Measurements from ENCODE around the gene HIP1R.
"Not testable (repeated sequence)": the region's sequence is repeated elsewhere in the genome, so short reads cannot be mapped to it uniquely, and the experiment has no call there.

HIP1R gene

GRCh38 chr12:122862872-122863701, 27.8 kb downstream of the HIP1R start:
- DNase-seq: no peak

GRCh38 chr12:122864894-122865253, 29.6 kb downstream of the HIP1R start:
- DNase-seq: no peak

DNA sequence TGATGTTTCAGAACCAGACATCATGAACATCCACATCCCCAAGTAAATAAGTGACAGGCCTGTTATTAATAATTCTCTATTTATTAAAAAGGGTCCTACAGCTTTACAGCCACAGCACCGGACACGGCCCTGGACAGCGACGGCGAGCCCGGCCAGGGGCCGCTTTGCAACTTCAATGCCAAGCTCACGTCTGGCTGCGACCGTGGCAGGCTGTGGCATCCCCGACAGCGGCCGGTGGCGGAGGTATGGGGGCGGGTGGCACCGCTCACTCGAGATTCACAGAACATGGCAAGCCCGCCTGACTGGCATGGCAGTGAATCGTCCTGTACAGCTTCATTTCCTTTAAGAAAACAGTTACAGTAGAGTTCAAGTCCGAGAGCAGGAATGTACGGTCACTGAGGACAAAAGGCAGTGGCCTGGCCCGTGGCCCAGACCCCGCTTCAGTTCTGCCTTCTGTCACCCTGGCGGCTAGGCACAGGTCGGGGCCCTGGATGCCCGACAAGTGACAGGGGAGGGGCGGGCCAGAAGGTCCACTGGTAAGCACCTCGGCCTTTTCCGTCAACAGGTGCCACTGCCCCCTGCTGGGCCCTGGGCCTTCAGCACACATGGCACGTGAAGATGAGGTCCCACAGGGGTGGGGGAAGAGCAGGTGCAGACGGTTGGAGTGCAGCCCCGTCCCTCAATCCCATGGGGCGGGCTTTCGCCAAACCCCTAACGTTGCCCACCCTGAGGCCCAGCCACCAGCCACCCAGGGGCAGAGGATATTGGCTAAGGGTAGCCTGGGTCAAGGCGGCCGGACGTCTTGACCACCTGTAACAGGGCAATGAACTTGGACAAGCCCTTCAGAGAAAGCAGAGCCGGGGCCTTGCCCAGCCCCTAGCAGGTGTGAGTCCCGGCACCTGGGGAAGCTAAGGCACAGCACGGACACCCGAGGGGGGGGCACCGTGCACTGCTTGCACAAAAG, 30.3 kb downstream of the HIP1R start:
- no peak for DNase-seq

- no peak for DNase-seq
Observed at GRCh38 chr12:122866379-122866778, 31.1 kb downstream of the HIP1R start.

DNA sequence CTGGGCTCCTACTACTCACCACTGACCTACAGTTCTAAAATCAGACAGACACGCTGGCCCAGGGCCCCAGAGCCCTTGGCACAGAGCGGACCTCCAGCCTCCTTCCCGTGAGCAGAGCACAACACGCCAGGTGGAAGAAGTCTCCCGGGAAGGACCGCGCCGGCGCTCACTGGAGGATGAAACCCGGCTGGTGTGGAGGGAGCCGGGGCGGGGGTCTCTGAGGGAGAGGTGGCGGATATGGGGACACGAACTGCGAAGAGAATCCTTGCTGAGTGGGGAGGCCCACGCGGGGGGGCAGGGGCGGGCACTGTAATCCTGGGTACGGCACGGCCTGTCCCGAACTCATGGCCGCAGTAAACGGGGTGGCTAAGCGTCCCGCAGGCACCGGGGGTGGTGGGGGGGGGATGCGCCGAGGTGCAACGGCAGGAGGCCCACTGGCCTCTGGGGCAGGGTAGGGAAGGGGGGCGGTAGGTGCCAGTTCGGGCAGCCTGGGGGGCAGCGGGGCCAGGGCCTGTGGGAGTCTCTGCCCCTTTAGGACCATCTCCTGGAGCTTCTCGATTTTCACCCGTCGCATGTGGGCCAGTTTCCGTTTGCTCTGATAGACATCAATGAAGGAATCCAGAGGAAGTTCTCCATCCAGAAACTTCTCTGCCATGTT, 31.8 kb downstream of the HIP1R start:
- DNase-seq: no peak

DNA sequence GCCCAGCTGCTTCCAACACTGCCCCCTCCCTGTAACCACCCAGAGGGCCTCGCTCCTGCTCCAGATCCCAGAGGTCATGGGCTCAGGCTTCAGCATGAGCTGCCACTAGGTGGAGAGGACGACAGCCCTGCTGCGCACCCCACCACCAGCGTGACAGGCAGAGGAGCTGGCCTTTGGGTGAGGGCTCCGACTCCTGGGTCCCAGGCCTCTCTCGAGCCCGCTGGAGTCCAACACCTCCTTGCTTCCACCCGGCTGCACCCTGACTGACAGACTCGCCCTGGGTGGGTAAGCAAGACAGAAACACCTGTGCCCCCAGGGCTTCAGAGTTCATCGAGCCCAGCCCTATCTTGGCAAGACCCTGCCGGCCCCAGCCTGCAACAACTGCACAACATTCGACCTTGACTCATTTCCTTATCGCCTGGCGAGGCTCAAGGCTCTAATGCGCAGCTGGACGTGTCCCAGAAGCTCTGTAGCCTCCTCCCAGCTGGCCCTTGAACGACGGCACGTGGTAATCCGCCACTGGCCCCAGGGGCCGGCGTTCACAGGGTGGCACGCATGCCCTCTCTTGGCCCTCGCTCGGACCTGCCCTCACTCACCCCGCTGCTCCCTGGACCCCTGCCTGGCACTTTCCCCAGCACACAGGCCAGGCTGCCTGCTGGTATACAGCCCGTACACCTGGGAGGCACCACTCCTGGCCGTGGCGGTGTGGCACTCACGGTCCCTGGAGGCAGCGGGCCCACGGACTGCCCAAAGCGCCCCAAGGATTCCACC, 32.6 kb downstream of the HIP1R start:
- DNase-seq: no peak

- DNase-seq: no peak
Observed at GRCh38 chr12:122868471-122869177, 33.4 kb downstream of the HIP1R start.

DNA sequence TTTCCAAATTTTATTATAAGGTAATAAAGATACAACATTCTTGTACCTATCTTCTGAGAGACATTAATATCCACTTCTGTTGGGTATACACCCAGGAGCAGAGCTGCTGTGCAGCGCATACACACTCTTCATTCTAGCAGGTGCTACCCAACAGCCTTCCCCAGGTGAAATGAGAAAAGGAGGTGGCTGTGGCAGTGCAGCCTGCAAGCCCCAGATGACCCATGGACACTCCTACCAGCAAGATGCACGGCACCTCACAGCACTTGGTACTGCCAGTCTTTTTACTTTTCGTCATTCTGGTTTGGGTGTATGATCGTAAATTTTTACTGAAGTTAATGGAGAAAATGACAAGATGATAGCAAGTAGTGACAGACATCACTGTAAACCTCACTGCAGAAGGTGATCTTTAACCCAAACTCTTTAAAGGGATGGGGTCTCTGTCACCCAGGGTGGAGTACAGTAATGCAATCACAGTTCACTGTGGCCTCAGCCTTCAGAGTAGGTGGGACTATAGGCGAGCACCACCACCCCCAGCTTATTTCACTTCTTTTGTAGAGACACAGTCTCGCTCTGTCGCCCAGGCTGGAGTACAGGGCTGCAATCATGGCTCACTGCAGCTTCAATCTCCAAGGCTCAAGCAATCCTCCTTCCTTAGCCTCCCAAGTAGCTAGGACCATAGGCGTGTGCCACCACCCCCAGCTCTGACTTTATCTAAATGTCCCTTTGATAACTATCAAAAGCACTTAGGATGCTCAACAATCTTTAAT, 34.1 kb downstream of the HIP1R start:
- DNase-seq: no peak

DNA sequence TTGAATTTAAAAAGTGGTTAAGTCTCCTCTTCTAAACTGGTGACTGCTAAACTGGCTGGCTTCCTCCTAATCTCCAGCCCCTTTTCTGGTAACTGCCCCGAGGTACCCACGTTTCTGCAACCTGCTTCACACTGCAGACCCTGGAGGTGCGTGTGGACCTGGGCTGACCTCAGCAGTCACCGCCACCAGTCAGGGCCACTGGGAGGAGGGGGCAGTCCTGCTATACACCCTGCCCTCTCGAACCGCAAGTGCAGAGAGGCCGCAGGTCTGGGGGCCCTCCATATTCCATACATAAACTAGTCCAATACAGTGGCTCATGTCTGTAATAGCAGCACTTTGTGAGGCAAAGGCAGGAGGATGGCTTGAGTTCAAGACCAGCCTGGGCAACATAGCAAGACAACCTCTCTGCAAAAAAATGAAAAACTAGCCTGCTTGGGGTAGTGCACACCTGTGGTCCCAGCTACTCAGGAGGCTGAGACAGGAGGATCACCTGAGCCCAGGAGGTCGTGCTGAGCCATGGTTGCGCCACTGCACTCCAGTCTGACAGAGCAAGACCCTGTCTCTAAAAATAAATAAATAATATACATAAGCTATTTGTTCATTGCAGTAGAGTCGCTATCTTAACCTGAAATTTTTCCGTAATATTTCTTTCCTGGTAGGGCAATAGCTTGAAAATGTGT, 35.0 kb downstream of the HIP1R start:
- no peak for DNase-seq

- DNase-seq: no peak
Observed at GRCh38 chr12:122870867-122871664, 35.8 kb downstream of the HIP1R start.

GRCh38 chr12:122871851-122872780, 36.9 kb downstream of the HIP1R start:
- DNase-seq: no peak

GRCh38 chr12:122872815-122873361, 37.6 kb downstream of the HIP1R start:
- no peak for DNase-seq

DNA sequence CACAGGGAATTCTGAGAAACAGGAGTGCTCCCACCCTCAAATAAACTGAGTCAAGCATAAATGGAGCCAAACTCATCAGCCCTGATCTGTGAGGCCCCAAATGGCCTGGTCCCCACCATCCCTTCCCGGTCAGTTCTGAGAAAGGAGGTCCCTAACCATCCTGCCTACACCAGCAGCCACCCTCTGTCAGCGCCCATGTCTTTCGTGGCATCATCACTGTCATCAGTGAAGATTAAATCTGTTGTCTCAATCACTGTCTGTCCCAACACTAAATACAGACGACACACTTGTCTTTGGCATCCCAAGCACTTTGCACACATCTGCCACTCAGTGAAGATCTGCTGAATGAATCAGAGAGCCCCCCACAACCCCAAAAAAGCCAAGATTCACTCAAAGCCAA, 38.3 kb downstream of the HIP1R start:
- no peak for DNase-seq

- DNase-seq: no peak
Observed at GRCh38 chr12:122874081-122874480, 38.8 kb downstream of the HIP1R start.

DNA sequence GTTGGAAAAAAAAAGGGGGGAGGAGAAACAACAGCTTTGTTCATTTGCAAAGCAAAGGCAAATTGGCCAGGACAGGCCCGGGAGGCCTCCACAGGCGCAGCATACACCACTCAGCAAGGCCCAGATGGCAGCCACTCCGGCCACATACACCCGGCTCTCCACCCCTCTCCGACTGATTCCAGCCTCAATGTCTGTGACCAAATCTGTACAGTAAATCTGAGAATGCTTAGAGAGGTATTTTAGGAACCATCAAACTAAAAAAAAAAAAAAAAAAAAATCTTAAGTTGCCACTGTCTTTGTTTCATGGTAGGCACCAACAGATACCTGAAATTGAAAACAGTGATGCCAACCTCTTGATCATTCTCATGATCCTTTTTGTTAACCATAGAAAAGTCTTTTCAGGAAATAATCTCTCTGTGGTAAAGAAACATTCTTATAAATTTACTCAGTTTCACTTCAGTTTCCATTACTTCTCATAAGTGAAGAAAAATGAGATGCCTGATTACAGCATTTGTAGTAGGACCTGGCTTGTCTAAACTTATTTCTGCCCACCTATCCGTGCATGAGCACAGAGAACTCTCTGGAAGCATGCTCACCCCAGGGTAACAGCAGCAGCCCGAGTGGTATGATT, 40.4 kb downstream of the HIP1R start:
- DNase-seq: no peak

- not testable (repeated sequence) for DNase-seq
Observed at GRCh38 chr12:122876281-122876680, 41.0 kb downstream of the HIP1R start.

GRCh38 chr12:122876731-122877130, 41.5 kb downstream of the HIP1R start:
- no peak for DNase-seq
